NCI-H1417 treated with DMSO at 0.1 percent for 48 hours (cell line): ENCODE measurements around the gene TUBA8.
"Not testable (repeated sequence)": the region's sequence is repeated elsewhere in the genome, so short reads cannot be mapped to it uniquely, and the experiment has no call there.

Source experiments
- DNase-seq: peaks from one replicate; lab custom pipeline; 2025; lab: John Stamatoyannopoulos, UW

The TUBA8 gene

GRCh38 chr22:18110194-18110953, at the start of gene TUBA8:
TSS of gene TUBA8 (plus strand) at chr22:18110809. CDS start at chr22:18110866, 57 bp downstream.
- DNase-seq, result no peak

GRCh38 chr22:18062421-18062820, 48.2 kb upstream of the TUBA8 start:
- no peak for DNase-seq

DNA sequence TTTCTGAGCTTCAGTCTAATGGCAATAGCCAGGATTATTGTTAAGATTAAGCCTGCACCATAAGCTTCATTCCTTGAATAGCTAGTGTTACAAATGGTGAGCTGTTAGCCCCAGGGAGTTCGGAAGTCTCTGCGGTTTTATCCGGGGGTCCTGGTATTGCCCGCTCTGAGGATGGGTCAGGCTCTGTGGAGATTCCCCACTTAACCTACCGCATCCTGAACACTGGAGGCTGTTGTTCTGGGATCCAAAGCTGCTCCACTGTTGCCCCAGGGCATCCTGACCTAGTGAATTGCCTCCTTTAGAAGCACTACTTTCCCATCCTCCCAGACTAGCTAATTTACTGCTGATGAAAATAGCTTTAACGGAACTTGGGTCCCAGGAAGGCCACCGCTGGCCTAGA, 47.3 kb upstream of the TUBA8 start:
- no peak for DNase-seq

GRCh38 chr22:18063715-18064114, 46.9 kb upstream of the TUBA8 start:
- not testable (repeated sequence) for DNase-seq

DNA sequence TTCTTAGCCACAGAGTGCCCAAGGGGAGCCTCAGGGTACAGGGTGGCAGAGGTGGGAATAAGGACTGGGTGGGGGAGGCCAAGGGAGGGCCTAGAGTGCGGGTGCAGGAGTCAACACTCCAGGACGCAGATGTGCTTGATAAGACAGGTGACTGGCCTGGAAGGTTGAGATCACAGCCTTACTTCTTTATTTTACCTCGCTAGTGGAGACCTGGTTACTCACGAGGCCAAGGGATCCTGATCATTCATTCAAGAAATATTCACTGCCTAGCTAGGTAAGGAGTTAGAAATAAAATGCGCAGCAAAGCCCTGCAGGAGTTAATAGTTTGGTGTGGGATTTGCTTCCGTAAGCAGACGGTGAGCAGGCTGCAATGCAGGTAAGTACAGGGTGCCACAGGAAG, 46.0 kb upstream of the TUBA8 start:
- DNase-seq, result no peak

DNA sequence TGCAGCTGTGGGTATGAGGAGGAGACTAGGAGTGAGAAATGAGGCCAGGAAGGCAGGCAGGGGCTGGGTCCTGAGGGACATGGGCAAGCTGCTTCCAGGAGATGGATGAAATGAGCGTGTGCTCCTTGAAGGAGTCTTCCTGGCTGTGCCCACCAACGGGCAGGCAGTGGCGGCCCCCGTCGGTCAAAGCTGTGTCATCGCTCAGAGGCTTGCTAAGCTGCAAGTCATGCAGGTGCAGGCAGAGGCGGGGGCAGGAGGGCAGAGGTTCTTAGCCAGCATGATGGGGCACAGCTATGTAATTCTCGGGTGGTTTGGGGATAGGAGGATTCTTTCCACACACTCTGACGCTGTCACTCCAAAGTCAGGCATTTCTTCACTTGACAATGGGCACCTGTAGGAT, 45.4 kb upstream of the TUBA8 start:
- DNase-seq, result no peak

DNA sequence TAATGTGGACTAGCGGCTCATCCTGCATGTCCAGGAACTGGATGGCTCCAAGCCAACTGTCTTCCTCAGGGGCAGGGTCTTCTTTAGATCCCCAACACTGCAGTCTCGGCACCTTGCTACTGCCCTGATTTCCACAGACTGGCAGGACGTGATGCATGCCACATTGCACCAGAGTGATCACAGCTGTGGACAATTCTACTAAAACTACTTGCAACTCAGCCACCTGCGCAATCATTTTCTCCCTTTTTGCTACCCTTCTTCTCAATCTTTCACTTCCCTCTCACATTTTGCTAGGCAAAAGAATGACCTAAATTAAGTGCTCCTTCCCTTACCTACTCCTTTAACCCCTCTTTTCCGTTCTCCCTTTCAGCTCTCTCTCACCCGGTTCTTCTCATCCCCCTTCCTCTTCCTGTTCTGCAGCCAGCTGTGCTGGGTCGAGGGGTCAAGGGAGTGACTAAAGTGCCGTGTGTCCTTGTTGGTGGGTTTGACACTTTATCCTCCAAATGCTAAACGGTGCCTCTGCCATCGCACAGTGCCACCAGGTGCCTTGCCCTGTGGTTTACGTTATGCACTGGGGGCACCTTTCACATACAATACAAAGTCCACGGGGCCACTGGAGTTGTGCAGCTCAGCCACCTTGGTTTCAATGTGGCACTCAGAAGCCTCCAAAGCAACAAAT, 44.3 kb upstream of the TUBA8 start:
- no peak for DNase-seq

DNA sequence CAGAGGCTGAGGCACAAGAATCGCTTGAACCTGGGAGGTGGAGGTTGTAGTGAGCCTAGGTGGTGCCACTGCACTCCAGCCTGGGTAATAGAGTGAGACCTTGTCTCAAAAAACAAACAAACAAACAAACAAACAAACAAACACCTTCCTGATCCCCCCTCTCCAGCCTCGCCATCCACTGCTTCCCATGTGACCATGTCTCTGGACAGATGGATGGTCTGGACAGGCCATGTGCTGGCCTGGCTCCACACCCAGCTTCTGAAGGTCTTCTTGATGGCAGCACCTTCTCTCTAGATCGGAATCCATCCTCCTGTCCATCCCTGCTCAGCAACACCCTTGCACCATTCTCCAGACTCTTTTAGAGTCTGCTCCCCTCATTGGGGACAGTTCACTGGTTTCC, 43.5 kb upstream of the TUBA8 start:
- DNase-seq, result no peak

- no peak for DNase-seq
Measured at GRCh38 chr22:18067548-18068341, 42.9 kb upstream of the TUBA8 start.

GRCh38 chr22:18068381-18068988, 42.1 kb upstream of the TUBA8 start:
- no peak for DNase-seq

GRCh38 chr22:18069041-18069440, 41.6 kb upstream of the TUBA8 start:
- no peak for DNase-seq

GRCh38 chr22:18070041-18070440, 40.6 kb upstream of the TUBA8 start:
- no peak for DNase-seq

- DNase-seq, result no peak
Measured at GRCh38 chr22:18070556-18071306, 39.9 kb upstream of the TUBA8 start.

DNA sequence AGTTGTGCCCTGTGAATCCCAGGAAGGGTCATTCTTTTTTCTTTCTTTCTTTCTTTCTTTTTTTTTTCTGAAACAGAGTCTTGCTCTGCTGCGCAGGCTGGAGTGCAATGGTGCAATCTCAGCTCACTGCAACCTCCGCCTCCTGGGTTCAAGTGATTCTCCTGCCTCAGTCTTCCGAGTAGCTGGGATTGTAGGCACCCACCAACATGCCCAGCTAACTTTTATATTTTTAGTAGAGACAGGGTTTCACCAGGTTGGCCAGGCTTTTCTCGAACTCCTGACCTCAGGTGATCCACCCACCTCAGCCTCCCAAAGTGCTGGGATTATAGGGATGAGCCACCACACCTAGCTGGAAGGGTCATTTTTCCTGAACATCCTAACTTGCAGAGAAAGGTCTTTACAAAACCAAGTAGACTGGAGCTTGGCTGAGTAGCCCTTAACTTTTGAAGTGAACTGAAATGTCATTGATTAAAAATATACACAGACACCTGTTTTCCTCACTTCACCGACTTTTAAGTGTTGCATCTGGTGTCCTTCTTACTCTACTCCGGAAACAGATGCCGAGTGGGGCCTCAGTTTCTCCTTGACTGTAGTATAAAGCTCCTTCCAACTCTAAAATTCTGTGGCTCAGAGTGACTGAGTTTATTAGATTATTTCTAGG, 39.2 kb upstream of the TUBA8 start:
- not testable (repeated sequence) for DNase-seq

GRCh38 chr22:18071968-18072310, 38.7 kb upstream of the TUBA8 start:
- no peak for DNase-seq

- no peak for DNase-seq
Measured at GRCh38 chr22:18073467-18073866, 37.1 kb upstream of the TUBA8 start.

DNA sequence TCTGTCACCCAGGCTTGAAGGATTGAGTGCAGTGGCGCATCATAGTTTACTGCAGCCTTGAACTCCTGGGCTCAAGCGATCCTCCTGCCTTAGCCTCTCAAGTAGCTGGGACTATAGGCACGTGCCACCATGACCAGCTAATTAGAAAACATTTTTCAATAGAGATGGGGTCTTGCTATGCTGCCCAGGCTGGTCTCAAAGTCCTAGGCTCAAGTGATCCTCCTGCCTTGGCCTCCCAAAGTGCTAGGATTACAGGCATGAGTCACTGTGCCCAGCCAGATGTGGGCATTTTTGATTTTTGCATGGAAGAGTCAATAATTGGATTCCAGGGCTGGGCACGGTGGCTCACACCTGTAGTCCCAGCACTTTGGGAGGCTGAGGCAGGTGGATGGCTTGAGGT, 36.7 kb upstream of the TUBA8 start:
- not testable (repeated sequence) for DNase-seq

DNA sequence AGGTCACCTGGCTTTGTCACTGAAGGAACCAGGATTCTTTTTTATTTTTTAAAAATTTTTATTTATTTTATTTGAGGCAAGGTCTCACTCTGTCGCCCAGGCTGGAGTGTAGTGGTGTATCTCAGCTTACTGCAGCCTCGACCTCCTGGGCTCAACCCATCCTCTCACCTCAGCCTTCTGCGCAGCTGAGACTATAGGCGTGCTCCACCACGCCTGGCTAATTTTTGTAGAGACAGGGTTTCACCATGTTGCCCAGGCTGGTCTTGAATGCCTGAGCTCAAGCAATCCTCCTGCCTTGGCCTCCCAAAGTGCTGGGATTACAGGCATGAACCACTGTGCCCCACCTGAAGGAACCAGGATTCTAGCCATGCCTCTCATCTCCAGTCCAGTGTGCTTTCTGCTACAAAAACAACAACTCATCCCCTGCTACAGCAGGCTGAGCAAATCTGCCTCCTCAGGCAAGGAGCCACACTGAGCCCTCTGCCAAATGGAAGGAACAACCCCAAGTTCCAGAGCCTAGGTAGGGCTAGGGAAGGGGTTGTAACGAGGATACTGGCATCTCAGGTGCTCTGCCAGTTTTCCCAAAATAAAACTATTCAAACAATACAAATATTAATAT, 35.4 kb upstream of the TUBA8 start:
- DNase-seq, result no peak

DNA sequence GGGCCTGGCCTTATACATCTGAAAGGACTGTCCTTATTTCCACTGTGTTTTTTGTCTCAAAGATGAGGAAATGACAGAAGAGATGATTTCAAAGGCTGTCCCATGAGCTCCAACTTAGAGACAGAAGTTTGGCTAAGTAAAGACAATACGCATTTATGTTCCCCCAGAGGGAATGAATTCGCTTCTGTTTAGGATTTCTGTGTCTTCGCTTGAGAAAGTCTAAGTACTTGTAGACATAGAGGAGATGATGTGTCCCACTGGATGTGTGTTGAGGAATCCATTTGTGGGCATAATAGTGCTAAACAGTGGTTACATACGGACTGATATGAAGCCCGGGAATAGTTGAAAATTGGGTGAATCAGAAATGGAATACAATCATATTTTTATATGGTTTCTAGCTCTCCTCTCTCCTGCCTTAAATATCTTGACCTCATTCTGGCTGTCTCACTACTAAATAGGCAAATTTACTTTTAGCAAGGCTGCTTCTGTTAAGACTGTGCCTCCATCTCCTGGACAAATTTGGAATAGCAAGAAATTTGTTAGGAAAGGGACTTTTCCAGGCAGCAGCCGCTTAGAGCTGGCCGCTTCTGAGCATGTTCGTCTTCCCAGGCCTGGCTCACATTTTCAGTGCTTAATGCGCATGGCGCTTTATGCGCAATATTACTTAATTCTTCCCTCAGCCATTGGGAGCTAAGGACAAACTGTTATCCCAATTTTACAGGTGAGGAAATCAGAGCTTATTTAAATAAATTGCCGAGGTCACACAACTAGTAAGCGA, 34.7 kb upstream of the TUBA8 start:
- no peak for DNase-seq

GRCh38 chr22:18077087-18077638, 33.4 kb upstream of the TUBA8 start:
- no peak for DNase-seq
